ENCODE results near the gene CNTN4.

DNA sequence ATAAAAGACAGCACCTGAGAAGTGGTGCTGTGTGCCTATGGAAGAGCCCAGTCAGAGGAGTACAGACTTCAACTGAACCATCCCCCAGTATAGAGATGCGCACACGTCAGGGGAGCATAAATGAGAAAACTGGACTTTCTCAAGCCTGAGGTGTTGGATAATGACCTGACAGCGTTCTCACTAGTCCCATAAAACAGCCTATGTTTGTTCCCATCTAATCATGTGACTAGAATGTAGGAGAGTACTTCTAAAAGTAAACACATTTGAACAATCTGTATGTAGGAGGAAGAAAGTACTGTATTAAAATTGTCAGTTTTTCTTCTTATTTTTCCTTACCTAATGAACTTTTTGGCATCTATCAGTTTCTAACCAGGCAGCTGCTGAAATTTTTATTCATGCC is 498.9 kb downstream of the CNTN4 start:
- TF ChIP-seq, protein P1, sequence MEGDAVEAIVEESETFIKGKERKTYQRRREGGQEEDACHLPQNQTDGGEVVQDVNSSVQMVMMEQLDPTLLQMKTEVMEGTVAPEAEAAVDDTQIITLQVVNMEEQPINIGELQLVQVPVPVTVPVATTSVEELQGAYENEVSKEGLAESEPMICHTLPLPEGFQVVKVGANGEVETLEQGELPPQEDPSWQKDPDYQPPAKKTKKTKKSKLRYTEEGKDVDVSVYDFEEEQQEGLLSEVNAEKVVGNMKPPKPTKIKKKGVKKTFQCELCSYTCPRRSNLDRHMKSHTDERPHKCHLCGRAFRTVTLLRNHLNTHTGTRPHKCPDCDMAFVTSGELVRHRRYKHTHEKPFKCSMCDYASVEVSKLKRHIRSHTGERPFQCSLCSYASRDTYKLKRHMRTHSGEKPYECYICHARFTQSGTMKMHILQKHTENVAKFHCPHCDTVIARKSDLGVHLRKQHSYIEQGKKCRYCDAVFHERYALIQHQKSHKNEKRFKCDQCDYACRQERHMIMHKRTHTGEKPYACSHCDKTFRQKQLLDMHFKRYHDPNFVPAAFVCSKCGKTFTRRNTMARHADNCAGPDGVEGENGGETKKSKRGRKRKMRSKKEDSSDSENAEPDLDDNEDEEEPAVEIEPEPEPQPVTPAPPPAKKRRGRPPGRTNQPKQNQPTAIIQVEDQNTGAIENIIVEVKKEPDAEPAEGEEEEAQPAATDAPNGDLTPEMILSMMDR (IDR thresholded peaks at IDR 0.05): no peak
- TF ChIP-seq POLR2A (IDR thresholded peaks at IDR 0.05): no peak
